TTC549 (cell line): ENCODE measurements around the gene TRPM4.
"Not testable (repeated sequence)": the region's sequence is repeated elsewhere in the genome, so short reads cannot be mapped to it uniquely, and the experiment has no call there.

Source experiments
- FAIRE-seq: peaks from 2 replicates; lab custom pipeline; 2012; peaks lifted over from hg19 to GRCh38; lab: Jason Lieb, UNC

The TRPM4 gene

DNA sequence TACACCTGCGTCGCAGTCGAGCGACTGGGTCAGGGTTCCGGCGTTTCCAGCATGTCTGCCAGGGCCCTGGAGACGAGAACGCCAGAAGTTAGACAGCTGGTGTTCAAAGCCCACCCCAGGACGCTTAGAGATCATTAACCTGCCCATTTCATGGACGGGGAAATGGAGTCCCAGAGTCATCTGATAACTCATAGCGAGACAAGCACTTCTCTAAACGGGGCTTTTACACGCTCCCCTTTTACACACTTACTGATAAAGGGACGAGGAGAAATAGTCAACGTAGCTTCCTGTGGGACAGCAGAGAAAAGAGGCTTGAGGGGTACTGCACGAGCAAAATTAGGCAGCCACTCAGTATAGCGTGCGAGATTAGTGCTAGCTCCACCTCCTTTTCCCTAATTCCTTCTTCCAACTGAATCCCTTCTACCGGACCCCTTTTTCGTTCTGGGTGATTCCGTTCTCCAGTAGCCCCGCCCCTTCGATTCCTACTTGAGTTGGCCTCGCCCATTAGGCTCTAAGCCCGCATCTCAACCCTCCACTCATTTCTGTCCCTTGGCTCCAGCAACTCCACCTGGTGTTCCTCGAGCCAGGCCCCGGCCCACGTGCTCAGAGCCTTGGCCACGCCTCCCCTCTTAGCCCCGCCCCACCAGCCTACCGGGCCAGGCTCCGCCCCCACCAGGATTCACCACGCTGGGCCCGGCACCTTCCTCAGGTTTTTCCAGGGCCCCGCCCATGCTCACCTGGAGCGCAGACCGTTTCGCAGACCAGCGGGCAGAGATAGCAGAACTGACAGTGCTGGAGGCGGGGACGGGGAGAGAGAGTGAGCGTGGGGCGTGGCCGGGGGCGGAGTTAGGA lies 6.1 kb upstream of the TRPM4 start:
- peak; percentile 92 for FAIRE-seq

DNA sequence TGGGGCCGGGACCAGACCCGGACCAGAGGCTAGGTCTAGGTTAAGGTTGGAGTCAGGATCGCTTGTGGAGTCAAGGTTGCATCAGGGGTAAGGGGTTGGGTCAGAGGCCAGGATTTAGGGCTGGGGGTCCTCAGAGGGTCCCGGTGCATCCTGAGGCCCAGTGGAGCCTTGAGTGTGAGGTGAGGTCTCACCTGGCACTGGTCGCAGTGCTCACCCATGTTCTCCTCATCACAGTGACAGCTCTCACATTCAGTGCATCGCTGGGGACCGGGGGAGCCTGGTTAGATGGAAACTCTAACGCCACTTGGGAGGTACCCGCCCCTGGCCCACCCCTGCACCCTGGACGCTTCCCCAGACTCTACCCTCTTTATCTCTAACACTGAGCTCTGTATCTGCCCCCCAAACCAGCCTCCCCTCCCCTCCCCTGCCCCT lies 5.5 kb upstream of the TRPM4 start:
- FAIRE-seq = no peak

DNA sequence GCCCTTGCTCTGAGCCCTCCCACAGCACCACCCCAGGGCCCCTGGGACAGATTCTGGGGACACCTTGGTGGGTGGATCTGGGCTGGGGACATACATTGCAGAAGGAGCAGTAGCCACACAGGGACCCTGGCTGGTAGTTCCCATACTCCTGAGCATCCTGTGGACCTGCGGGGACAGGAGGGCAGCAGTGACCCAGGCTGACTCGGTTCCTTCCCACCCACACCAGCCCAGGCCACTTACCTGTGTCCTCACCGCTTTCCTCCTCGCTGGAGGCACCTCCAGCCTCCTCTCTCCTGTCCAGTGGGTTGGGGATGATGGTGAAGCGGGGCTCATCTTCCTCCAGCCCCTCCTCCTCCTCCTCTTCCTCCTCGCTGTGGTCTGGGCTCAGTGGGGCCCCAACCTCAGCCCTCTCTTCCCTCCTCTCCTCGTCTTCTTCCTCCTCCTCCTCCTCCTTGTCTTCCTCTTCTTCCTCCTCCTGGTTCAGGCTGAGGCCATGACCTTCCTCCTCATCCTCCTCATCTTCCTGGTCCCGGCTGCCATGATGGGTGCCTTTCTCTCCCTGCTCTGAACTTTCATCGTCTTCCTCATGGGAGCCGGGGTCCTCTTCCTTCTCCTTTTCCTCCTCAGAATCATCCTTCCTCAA lies 4.3 kb upstream of the TRPM4 start:
- no peak for FAIRE-seq

GRCh38 chr19:49154279-49154678 lies 3.3 kb upstream of the TRPM4 start:
- FAIRE-seq = no peak

- FAIRE-seq = no peak
Measured at GRCh38 chr19:49155005-49155819, 2.4 kb upstream of the TRPM4 start, which contains the start of gene HRC. HRC (minus strand) TSS chr19:49155396; CDS start chr19:49155237, 159 bp downstream.

DNA sequence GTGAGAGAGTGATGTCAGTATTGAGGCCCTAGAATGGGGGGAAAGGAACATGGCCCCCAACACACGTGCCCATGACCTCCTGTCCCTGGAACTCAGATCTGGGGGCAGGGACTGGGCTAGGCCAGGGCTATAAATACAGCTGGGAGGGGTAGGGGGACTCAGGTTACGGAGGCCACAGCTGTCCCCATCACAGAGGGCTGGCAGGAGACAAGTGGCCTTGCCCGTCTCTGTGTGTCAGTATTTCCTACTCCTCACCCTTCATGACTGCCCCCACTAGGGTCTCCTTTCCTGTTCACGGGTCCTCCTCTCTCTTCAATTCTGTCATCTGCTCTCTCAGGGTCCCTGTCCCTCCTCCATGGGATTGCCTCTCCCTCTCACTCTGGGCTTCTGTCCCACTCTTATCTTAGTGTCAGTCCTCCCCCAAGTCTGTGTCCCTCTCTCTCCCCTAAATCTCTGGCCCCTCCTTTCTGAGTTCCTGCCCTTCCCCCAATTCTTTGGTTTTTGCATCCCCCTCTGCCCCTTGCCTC lies 1.7 kb upstream of the TRPM4 start:
- FAIRE-seq = no peak

DNA sequence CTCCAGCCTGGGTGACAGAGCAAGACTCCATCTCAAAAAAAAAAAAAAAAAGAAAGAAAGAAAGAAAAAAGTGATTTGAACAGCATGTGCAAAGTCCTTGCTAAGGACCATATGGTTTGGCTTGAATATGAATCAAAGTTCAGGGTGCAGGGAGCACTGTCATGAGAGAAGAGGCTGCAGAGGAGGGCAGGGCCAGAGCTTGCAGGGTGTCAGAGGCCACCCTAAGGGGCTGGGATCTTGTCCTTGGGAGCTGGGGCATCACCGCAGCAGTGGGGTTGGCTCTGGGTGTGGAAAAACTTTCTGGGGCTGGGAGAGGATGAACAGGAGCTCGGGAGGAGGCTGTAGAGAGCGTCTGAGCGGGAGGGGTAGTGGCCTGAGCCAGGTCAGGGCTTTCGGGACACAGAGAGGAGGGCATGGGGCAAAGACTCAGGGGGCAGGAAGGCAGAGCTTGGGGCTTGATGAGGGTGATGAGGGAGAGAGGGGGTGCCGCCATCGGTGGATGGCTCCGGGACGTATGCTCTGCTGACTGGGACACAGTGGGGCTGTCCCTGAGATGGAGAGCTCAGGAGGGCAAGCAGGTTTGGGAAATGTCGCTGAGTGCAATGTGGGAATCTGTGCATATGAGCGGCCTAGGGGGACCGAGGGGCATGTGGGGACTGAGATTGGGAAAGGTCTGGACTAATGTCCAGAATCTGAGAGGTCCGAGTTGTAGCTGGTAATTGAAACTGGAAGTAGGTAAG lies 3.0 kb downstream of the TRPM4 start:
- no peak for FAIRE-seq

GRCh38 chr19:49161987-49162386 lies 4.4 kb downstream of the TRPM4 start:
- no peak for FAIRE-seq

GRCh38 chr19:49165111-49165750 lies 7.6 kb downstream of the TRPM4 start:
- no peak for FAIRE-seq

- no peak for FAIRE-seq
Measured at GRCh38 chr19:49165865-49166301, 8.3 kb downstream of the TRPM4 start.

DNA sequence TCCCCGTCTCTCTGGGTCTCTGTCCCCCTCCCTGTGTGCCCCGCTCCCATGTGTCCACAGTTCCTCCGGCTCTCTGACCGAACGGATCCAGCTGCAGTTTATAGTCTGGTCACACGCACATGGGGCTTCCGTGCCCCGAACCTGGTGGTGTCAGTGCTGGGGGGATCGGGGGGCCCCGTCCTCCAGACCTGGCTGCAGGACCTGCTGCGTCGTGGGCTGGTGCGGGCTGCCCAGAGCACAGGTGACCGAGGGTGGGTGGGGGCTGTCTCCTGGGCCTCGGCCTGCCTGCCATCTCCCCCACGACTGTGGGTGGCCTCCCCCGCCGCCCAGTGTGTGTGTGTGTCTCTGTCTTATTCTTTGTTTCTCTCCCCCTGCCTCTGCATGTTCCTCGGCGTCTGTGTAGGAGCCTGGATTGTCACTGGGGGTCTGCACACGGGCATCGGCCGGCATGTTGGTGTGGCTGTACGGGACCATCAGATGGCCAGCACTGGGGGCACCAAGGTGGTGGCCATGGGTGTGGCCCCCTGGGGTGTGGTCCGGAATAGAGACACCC lies 10.3 kb downstream of the TRPM4 start:
- FAIRE-seq = no peak

GRCh38 chr19:49168421-49168820 lies 10.8 kb downstream of the TRPM4 start:
- FAIRE-seq = no peak

DNA sequence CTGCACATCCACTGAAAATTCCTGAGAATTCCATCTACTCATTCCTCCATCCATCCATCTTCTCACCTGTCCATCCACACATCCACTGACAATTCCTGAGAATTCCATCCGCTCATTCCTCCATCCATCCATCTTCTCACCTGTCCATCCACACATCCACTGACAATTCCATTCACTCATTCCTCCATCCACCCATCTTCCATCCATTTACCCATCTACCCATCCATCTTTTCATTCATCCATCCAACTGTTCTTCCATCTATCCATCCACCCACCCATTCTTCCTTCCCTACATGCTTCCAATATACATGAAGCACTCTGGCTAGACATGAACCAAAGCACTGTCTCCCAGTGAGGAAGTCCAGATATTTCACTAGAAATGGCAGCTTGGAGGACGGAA lies 15.6 kb downstream of the TRPM4 start:
- no peak for FAIRE-seq

- no peak for FAIRE-seq
Measured at GRCh38 chr19:49180659-49181058, 23.1 kb downstream of the TRPM4 start.

- not testable (repeated sequence) for FAIRE-seq
Measured at GRCh38 chr19:49182010-49182847, 24.6 kb downstream of the TRPM4 start.

DNA sequence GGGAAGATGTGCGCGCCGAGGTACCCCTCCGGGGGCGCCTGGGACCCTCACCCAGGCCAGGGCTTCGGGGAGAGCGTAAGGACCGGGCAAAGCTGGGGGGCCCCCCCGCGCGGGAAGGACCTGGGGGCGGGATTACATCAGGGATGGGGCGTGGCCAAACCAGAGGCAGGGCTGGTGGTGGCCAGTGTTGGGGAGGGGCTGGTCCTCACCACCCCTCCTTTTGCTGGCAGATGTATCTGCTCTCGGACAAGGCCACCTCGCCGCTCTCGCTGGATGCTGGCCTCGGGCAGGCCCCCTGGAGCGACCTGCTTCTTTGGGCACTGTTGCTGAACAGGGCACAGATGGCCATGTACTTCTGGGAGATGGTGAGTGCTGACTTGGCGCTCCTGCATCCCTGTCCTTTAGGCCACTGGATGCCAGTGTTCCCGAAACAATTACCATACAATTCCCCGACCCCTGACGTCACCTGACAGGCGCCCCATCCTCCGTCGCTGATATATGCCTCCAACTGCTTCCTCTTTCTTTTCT lies 25.3 kb downstream of the TRPM4 start:
- no peak for FAIRE-seq

DNA sequence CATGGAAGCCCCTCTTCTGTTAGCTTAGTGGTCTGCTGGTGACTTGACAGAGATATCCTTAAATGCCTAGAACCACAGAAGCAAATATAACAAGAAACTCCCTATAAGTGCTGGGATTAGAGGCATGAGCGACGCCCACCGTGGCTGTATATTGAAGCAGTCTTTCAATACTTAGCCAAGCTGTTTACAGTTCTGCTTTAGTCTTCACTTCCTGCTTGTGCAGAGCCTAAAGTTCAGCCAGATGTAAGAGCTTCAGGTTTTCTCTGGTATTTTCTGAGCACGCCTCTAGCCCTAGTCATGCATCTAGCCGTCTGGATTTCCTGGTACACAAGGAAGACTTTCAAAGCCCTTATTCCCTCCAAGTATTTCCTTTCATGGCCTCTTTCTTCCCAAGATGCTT lies 28.5 kb downstream of the TRPM4 start:
- FAIRE-seq = no peak

DNA sequence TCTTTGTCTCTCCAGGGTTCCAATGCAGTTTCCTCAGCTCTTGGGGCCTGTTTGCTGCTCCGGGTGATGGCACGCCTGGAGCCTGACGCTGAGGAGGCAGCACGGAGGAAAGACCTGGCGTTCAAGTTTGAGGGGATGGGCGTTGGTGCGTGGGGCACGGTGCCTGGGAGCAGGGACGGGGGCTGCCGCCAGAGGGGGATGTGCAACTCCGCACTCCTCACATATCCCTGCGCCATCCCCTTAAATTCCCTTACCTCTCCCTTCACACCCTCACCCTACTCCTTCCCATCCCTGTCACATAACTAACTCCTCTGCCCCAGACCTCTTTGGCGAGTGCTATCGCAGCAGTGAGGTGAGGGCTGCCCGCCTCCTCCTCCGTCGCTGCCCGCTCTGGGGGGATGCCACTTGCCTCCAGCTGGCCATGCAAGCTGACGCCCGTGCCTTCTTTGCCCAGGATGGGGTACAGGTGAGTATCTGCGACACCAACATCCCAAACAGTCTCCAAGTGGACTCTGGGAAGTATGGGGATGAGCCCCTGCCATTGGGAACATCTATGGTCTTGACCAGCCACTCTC lies 31.1 kb downstream of the TRPM4 start:
- FAIRE-seq = no peak

DNA sequence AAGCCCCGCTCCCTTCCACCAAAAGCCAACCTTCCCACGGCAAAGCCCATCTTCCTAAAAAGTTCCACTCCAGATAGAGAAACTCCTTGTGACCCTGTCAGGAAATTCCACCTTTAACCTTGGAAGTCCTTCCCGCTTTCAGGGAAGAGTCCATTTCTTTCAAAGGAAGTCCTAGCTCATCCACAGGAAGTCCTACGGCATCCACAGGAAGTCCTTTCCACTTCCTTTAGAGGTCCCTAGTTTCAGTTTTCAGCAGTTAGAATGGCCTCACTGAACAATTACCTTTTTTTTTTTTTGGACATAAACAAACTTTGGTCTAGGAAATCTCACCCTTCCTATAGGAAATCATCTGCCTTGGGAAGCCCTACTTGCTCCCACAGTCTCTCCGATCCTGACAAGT lies 31.7 kb downstream of the TRPM4 start:
- FAIRE-seq = no peak
